Neural crest cell (in vitro differentiated cells): Measurements from ENCODE around the gene GMPPB. TPM values are rescaled to one million over a fixed set of nuclear protein-coding genes. Genes with fewer than 3 reads are reported as not detected.
"Not testable (repeated sequence)": the region's sequence is repeated elsewhere in the genome, so short reads cannot be mapped to it uniquely, and the experiment has no call there.

ENCODE experiments used
- DNase-seq: peaks from one replicate; pipeline ENCODE4 v3.0.0; 2021; ENCODE audit warnings: low read depth, mixed read lengths, low spot score
- H3K27ac Mint-ChIP-seq: one replicate; pipeline ENCODE4 v1.8.0; 2021; ENCODE audit warnings: mild to moderate bottlenecking, mixed read lengths; ENCODE audit not compliant: unreplicated experiment
- H3K27me3 Mint-ChIP-seq: 2 replicates; pipeline ENCODE4 v1.8.0; 2021; ENCODE audit warnings: low read depth, mild to moderate bottlenecking, mixed read lengths
- H3K36me3 Mint-ChIP-seq: 2 replicates; pipeline ENCODE4 v1.8.0; 2021; ENCODE audit warnings: low read depth, mild to moderate bottlenecking, mixed read lengths
- H3K4me1 Mint-ChIP-seq: 2 replicates; pipeline ENCODE4 v1.8.0; 2021; ENCODE audit warnings: mixed read lengths
- H3K4me3 Mint-ChIP-seq: one replicate; pipeline ENCODE4 v1.8.0; 2021; ENCODE audit warnings: mild to moderate bottlenecking, mixed read lengths
- H3K9me3 Mint-ChIP-seq: 2 replicates; pipeline ENCODE4 v1.8.0; 2021; ENCODE audit warnings: mixed read lengths
- CTCF ChIP-seq: fragments of 200-600 bp; sonication (generic); conservative IDR thresholded peaks from 2 replicates; pipeline ENCODE4 v1.5.0; 2021; ENCODE audit warnings: antibody characterized with exemption, mild to moderate bottlenecking
- total RNA-seq: library from RNA; stranded (reverse); gene quantifications from 2 replicates; pipeline ENCODE4 v1.2.1, GENCODE V29; 2021

Gene GMPPB
- total RNA-seq, 1 donor from 2014 or later, result 46.1 TPM

- Mint-ChIP-seq H3K27ac (no peak overlapping the region), H3K4me3 (no peak overlapping the region), H3K9me3 (no peaks in the 10 kb centered on the region), H3K27me3 (no peaks in the 10 kb centered on the region), H3K4me1 (peaks cover 26% of the 10 kb centered on the region), H3K36me3 (peaks cover 6% of the 10 kb centered on the region)
- no peak for DNase-seq
- no peak for TF ChIP-seq CTCF
These were observed 27.8 kb upstream of the GMPPB start for GRCh38 chr3:49751501-49751900.

GRCh38 chr3:49750056-49750455, 26.3 kb upstream of the GMPPB start:
- H3K4me1 Mint-ChIP-seq, result peaks cover 18% of the 10 kb centered on the region
- TF ChIP-seq CTCF, result no peak
- no peaks in the 10 kb centered on the region for H3K27me3 Mint-ChIP-seq
- H3K27ac Mint-ChIP-seq, result no peak overlapping the region
- no peak overlapping the region for H3K4me3 Mint-ChIP-seq
- no peaks in the 10 kb centered on the region for H3K9me3 Mint-ChIP-seq
- no peak for DNase-seq
- peaks cover 6% of the 10 kb centered on the region for H3K36me3 Mint-ChIP-seq

- DNase-seq, H3K27ac Mint-ChIP-seq, H3K36me3 Mint-ChIP-seq: not testable (repeated sequence)
These were observed 25.1 kb upstream of the GMPPB start for GRCh38 chr3:49748874-49749273.

GRCh38 chr3:49747792-49748480, 24.2 kb upstream of the GMPPB start:
- H3K36me3 Mint-ChIP-seq, result peaks cover 3% of the 10 kb centered on the region
- no peak for TF ChIP-seq CTCF

More at GRCh38 chr3:49748874-49749273, 25.1 kb upstream of the GMPPB start:
- not testable (repeated sequence) for H3K27me3 Mint-ChIP-seq, H3K9me3 Mint-ChIP-seq, H3K4me3 Mint-ChIP-seq
- peaks cover 18% of the 10 kb centered on the region for H3K4me1 Mint-ChIP-seq

GRCh38 chr3:49745986-49746385, 22.2 kb upstream of the GMPPB start:
- H3K36me3 Mint-ChIP-seq, result peaks cover 3% of the 10 kb centered on the region
- H3K27me3 Mint-ChIP-seq, result no peaks in the 10 kb centered on the region
- H3K4me1 Mint-ChIP-seq, result peaks cover 18% of the 10 kb centered on the region
- H3K4me3 Mint-ChIP-seq, result no peak overlapping the region
- H3K27ac Mint-ChIP-seq, result no peak overlapping the region
- H3K9me3 Mint-ChIP-seq, result no peaks in the 10 kb centered on the region
- DNase-seq, result no peak
- no peak for TF ChIP-seq CTCF

More at GRCh38 chr3:49747792-49748480, 24.2 kb upstream of the GMPPB start:
- no peaks in the 10 kb centered on the region for H3K9me3 Mint-ChIP-seq
- no peak for DNase-seq
- H3K27ac Mint-ChIP-seq, result peak overlapping the region; percentile 14
- peaks cover 18% of the 10 kb centered on the region for H3K4me1 Mint-ChIP-seq
- H3K4me3 Mint-ChIP-seq, result no peak overlapping the region
- no peaks in the 10 kb centered on the region for H3K27me3 Mint-ChIP-seq

GRCh38 chr3:49740427-49740826, 16.7 kb upstream of the GMPPB start:
- Mint-ChIP-seq H3K27ac (no peak overlapping the region), H3K4me1 (no peaks in the 10 kb centered on the region), H3K9me3 (no peaks in the 10 kb centered on the region), H3K36me3 (peaks cover 21% of the 10 kb centered on the region), H3K27me3 (no peaks in the 10 kb centered on the region), H3K4me3 (no peak overlapping the region)
- DNase-seq, result no peak
- TF ChIP-seq CTCF, result no peak
